ENCODE data around the gene KIAA1614. TPM values are rescaled to one million over a fixed set of nuclear protein-coding genes. Genes with fewer than 3 reads are reported as not detected.

KIAA1614 gene
- total RNA-seq, 1 experiment from 2014 or later = 0.15 TPM

- Histone ChIP-seq H3K4me2 (no peak overlapping the region), H3F3A (ENCODE audit: insufficient read depth, low read depth) (no peaks in the 10 kb centered on the region), H2AFZ (no peak overlapping the region), H3K4me1 (replicated peaks; ENCODE audit: insufficient read depth) (no peaks in the 10 kb centered on the region), H3K9me2 (ENCODE audit: insufficient read depth) (no peaks in the 10 kb centered on the region), H3K27ac (no peak overlapping the region), H3K79me2 (ENCODE audit: low read depth) (no peaks in the 10 kb centered on the region), H3K36me3 (ENCODE audit: low read depth) (no peaks in the 10 kb centered on the region), H3K9me3 (ENCODE audit: insufficient read depth, low read depth) (no peaks in the 10 kb centered on the region), H3K4me3 (no peak overlapping the region), H3K27me3 (ENCODE audit: insufficient read depth, low read depth) (no peaks in the 10 kb centered on the region; the same call in 1 of the 2 replicates), H4K20me1 (ENCODE audit: insufficient read depth) (no peaks in the 10 kb centered on the region)
- ChIA-PET CTCF (no interaction called here), POLR2A (ENCODE audit: unreplicated experiment) (no interaction called here)
- DNase-seq = no peak
- BruUV-seq (replicated peaks) = no TSS peak
- intact Hi-C loops (cut with micrococcal nuclease; ENCODE audit: unreplicated experiment) = no loop called here
- TF ChIP-seq CTCF (conservative IDR thresholded peaks at IDR 0.05) = no peak
- TF ChIP-seq EZH2 (IDR thresholded peaks at IDR 0.05; ENCODE audit: low read depth) = no peak
Observed at GRCh38 chr1:180902541-180902940, 10.2 kb upstream of the KIAA1614 start.

GRCh38 chr1:180905927-180906326 is 6.8 kb upstream of the KIAA1614 start:
- intact Hi-C loops (cut with micrococcal nuclease; ENCODE audit: unreplicated experiment) = no loop called here
- Histone ChIP-seq H3K9me3 (ENCODE audit: insufficient read depth, low read depth) (no peaks in the 10 kb centered on the region), H3K4me1 (replicated peaks; ENCODE audit: insufficient read depth) (no peaks in the 10 kb centered on the region), H3F3A (ENCODE audit: insufficient read depth, low read depth) (no peaks in the 10 kb centered on the region), H2AFZ (no peak overlapping the region), H4K20me1 (ENCODE audit: insufficient read depth) (no peaks in the 10 kb centered on the region), H3K9me2 (ENCODE audit: insufficient read depth) (no peaks in the 10 kb centered on the region), H3K27me3 (ENCODE audit: insufficient read depth, low read depth) (no peaks in the 10 kb centered on the region; the same call in 1 of the 2 replicates), H3K4me3 (no peak overlapping the region), H3K4me2 (no peak overlapping the region), H3K36me3 (ENCODE audit: low read depth) (no peaks in the 10 kb centered on the region), H3K27ac (no peak overlapping the region), H3K79me2 (ENCODE audit: low read depth) (no peaks in the 10 kb centered on the region)
- ChIA-PET CTCF (no interaction called here), POLR2A (ENCODE audit: unreplicated experiment) (interaction anchor here (0.6 kb wide), 1 partner anchor 978 kb away, joined by 12 read pairs; no protein-coding TSS in a partner anchor)
- DNase-seq = no peak
- TF ChIP-seq CTCF (conservative IDR thresholded peaks at IDR 0.05) (no peak), EZH2 (IDR thresholded peaks at IDR 0.05; ENCODE audit: low read depth) (no peak)
- no TSS peak for BruUV-seq (replicated peaks)

GRCh38 chr1:180906511-180906910 is 6.2 kb upstream of the KIAA1614 start:
- no peaks in the 10 kb centered on the region for H3K9me2 ChIP-seq (ENCODE audit: insufficient read depth)
- H2AFZ ChIP-seq = no peak overlapping the region
- POLR2A ChIA-PET (ENCODE audit: unreplicated experiment) = interaction anchor here (0.6 kb wide), 1 partner anchor 979 kb away, joined by 12 read pairs; no protein-coding TSS in a partner anchor
- no peak overlapping the region for H3K4me2 ChIP-seq
- BruUV-seq (replicated peaks) = no TSS peak
- no peak overlapping the region for H3K4me3 ChIP-seq
- no peaks in the 10 kb centered on the region for H3K9me3 ChIP-seq (ENCODE audit: insufficient read depth, low read depth)
- H3K79me2 ChIP-seq (ENCODE audit: low read depth) = no peaks in the 10 kb centered on the region
- intact Hi-C loops (cut with micrococcal nuclease; ENCODE audit: unreplicated experiment) = no loop called here
- no peaks in the 10 kb centered on the region for H3F3A ChIP-seq (ENCODE audit: insufficient read depth, low read depth)
- H4K20me1 ChIP-seq (ENCODE audit: insufficient read depth) = no peaks in the 10 kb centered on the region
- no peak for DNase-seq
- no peaks in the 10 kb centered on the region; the same call in 1 of the 2 replicates for H3K27me3 ChIP-seq (ENCODE audit: insufficient read depth, low read depth)
- TF ChIP-seq EZH2 (IDR thresholded peaks at IDR 0.05; ENCODE audit: low read depth) = no peak
- no peak for TF ChIP-seq CTCF (conservative IDR thresholded peaks at IDR 0.05)
- H3K4me1 ChIP-seq (replicated peaks; ENCODE audit: insufficient read depth) = no peaks in the 10 kb centered on the region; the same call in 1 of the 2 replicates
- no peaks in the 10 kb centered on the region for H3K36me3 ChIP-seq (ENCODE audit: low read depth)
- H3K27ac ChIP-seq = no peak overlapping the region
- CTCF ChIA-PET = no interaction called here

Data from PC-9 (cell line).